ENCODE data around the gene CNTN4. TPM values are rescaled to one million over a fixed set of nuclear protein-coding genes. Genes with fewer than 3 reads are reported as not detected.

The CNTN4 gene
- total and polyA plus RNA-seq, 2 of the 8 experiments (the other 6 are each of a cell fraction or from before 2014, with no cell fraction given), result 0.41 to 2.2 TPM

GRCh38 chr3:2677501-2677900 is 578.8 kb downstream of the CNTN4 start:
- no peaks in the 10 kb centered on the region for H3K4me1 ChIP-seq (replicated peaks in 1 of 4; ENCODE audit: control insufficient read depth in 3 of 4, insufficient read depth in 4 of 4, low read length in 3 of 4)
- H2BK12ac ChIP-seq (ENCODE audit: low read depth, low read length), result no peak overlapping the region
- no peak overlapping the region for H2BK120ac ChIP-seq (replicated peaks; ENCODE audit: low read depth, low read length)
- no peaks in the 10 kb centered on the region for H3K79me1 ChIP-seq (ENCODE audit: low read depth, low read length)
- H3K9me3 ChIP-seq (ENCODE audit: insufficient read depth in 2 of 2, low read depth in 1 of 2, low read length in 1 of 2), result peaks cover under 1 to 4% of the 10 kb centered on the region in 2 experiments; a peak in 1 of 4 replicates
- H3K56ac ChIP-seq (replicated peaks; ENCODE audit: insufficient read length, low read depth, low read length), result no peak overlapping the region
- no peaks in the 10 kb centered on the region for H4K20me1 ChIP-seq (replicated peaks in 1 of 2; ENCODE audit: control insufficient read depth in 1 of 2, insufficient read depth in 2 of 2, low read length in 2 of 2)
- H2AK5ac ChIP-seq (ENCODE audit: low read depth, low read length), result no peak overlapping the region
- H3K79me2 ChIP-seq (ENCODE audit: control insufficient read depth in 1 of 2, insufficient read depth in 2 of 2, low read length in 2 of 2), result no peaks in the 10 kb centered on the region
- H2BK5ac ChIP-seq (ENCODE audit: low read depth, low read length), result no peak overlapping the region
- no peak overlapping the region for H3K27ac ChIP-seq (ENCODE audit: low read depth, low read length)
- no peak overlapping the region for H3K4me3 ChIP-seq (ENCODE audit: extremely low read depth in 1 of 4, insufficient read depth in 2 of 4, low read depth in 3 of 4, low read length in 4 of 4)
- no peak overlapping the region for H4K91ac ChIP-seq (replicated peaks; ENCODE audit: insufficient read length, low read length)
- DNase-seq (ENCODE audit: low read depth in 1 of 2, low spot score in 2 of 2) (no peak), FAIRE-seq (no peak)
- no peak overlapping the region for H3K23ac ChIP-seq (ENCODE audit: insufficient read length)
- H4K5ac ChIP-seq (ENCODE audit: insufficient read length, low read depth, low read length), result no peak overlapping the region
- H3K14ac ChIP-seq (ENCODE audit: insufficient read length), result no peak overlapping the region
- 75% methylated on average over 2 of the region's 2 CpGs; no CpG with 5 or more reads in 1 of the 2 experiments for WGBS, 2 experiments (ENCODE audit: extremely low coverage in 1 of 2, insufficient coverage in 1 of 2, insufficient read length in 1 of 2, insufficient replicate concordance in 2 of 2, low coverage in 1 of 2, low lambda C conversion rate in 2 of 2, missing lambda C conversion rate in 1 of 2)
- H3K4ac ChIP-seq (replicated peaks; ENCODE audit: insufficient read length, low read depth, low read length), result no peak overlapping the region
- H3K4me2 ChIP-seq (ENCODE audit: insufficient read depth in 1 of 2, low read depth in 2 of 2, low read length in 2 of 2), result no peak overlapping the region
- CTCF ChIA-PET (ENCODE audit: partially characterized antibody), result interaction anchor here (1.6 kb wide), 1 partner anchor 15 kb away, joined by 5 read pairs; no protein-coding TSS in a partner anchor
- H3K36me3 ChIP-seq (ENCODE audit: control insufficient read depth in 2 of 4, insufficient read depth in 4 of 4, low read length in 3 of 4), result no peaks in the 10 kb centered on the region
- POLR2A ChIA-PET (ENCODE audit: partially characterized antibody), result no interaction called here
- H4K8ac ChIP-seq (ENCODE audit: extremely low read depth, insufficient read depth, low read length), result no peak overlapping the region
- H2BK20ac ChIP-seq (ENCODE audit: low read length), result no peak overlapping the region
- no peak for TF ChIP-seq SAP30 (IDR thresholded peaks at IDR 0.05; ENCODE audit: insufficient read depth, insufficient replicate concordance, low read length)
- H2BK15ac ChIP-seq (ENCODE audit: low read length), result no peak overlapping the region
- no peak overlapping the region for H3K9ac ChIP-seq (replicated peaks in 1 of 4; ENCODE audit: extremely low read depth in 1 of 4, low read depth in 3 of 4, low read length in 3 of 4)
- H3K27me3 ChIP-seq (replicated peaks in 1 of 4; ENCODE audit: control insufficient read depth in 3 of 4, extremely low read depth in 1 of 4, insufficient read depth in 3 of 4, low read length in 3 of 4), result no peaks in the 10 kb centered on the region
- no peak overlapping the region for H3K18ac ChIP-seq (ENCODE audit: extremely low read depth, low read length)
- H3K23me2 ChIP-seq (ENCODE audit: low read depth, low read length), result no peaks in the 10 kb centered on the region
- no peak overlapping the region for H2AFZ ChIP-seq (ENCODE audit: low read length)
